ENCODE data around the gene CENPP. TPM values are rescaled to one million over a fixed set of nuclear protein-coding genes. Genes with fewer than 3 reads are reported as not detected.

CENPP gene
- total RNA-seq, 4 donors from 2014 or later = 0.37 to 7.1 (median 3.2) TPM

GRCh38 chr9:92516521-92516920 is 190.8 kb downstream of the CENPP start:
- Histone ChIP-seq H3K36me3 (no peaks in the 10 kb centered on the region), H3K4me3 (no peak overlapping the region), H3K27ac (no peak overlapping the region), H3K27me3 (no peaks in the 10 kb centered on the region), H3K4me1 (peaks cover 0 to 17% (median 13%) of the 10 kb centered on the region in 4 donors), H3K9me3 (no peaks in the 10 kb centered on the region)
- DNase-seq = no peak
- in situ Hi-C loops (cut with MboI; ENCODE audit: low pct_ligation_motif_present in 1 of 4, low pct_unique_long_range_greater_than_20kb in 1 of 4, low sequenced_read_pairs in 3 of 4) (no loop called here), intact Hi-C loops (cut with DNase I; ENCODE audit: low total_unique reads) (no loop called here)
- no peak for TF ChIP-seq EP300 (IDR thresholded peaks at IDR 0.05; ENCODE audit: low read depth)
- WGBS, 2 donors (ENCODE audit: low coverage in 1 of 2) = 95 to 100% methylated on average over 1 of the region's 1 CpG

GRCh38 chr9:92517046-92517445 is 191.3 kb downstream of the CENPP start:
- intact Hi-C loops (cut with DNase I; ENCODE audit: low total_unique reads) = no loop called here
- peaks cover 0 to 12% (median 10%) of the 10 kb centered on the region in 4 donors for H3K4me1 ChIP-seq
- in situ Hi-C loops (cut with MboI; ENCODE audit: low pct_ligation_motif_present in 1 of 4, low pct_unique_long_range_greater_than_20kb in 1 of 4, low sequenced_read_pairs in 3 of 4) = no loop called here
- TF ChIP-seq EP300 (IDR thresholded peaks at IDR 0.05; ENCODE audit: low read depth) (no peak), POLR2A (IDR thresholded peaks at IDR 0.05) (no peak), CTCF (IDR thresholded peaks at IDR 0.05) (no peak), POLR2AphosphoS5 (IDR thresholded peaks at IDR 0.05) (no peak)
- 87 to 92% methylated on average over 2 to 3 of the region's 3 CpGs for WGBS, 2 donors (ENCODE audit: low coverage in 1 of 2)
- DNase-seq = no peak
- no peaks in the 10 kb centered on the region for H3K27me3 ChIP-seq
- H3K9me3 ChIP-seq = no peaks in the 10 kb centered on the region
- no peak overlapping the region for H3K4me3 ChIP-seq
- no peak overlapping the region for H3K27ac ChIP-seq
- H3K36me3 ChIP-seq = no peaks in the 10 kb centered on the region

DNA sequence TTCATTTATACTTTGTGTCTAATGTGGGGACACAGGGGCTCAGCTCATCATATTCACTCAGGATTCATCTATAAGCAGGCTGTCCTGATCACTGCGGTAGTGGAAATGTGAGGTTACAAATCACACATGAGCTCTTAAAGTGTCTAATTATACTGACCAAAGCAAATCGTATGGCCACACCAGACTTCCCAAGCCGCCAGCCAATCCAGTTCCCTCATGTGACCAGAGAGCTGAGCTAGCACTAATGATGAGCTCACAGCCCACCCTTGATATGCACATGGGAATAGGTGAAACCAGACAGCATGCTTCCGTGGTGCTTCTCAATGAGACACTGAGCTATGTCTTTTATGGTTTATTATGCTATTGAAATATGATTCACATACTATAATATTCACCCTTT is 192.4 kb downstream of the CENPP start:
- WGBS, 2 donors (ENCODE audit: low coverage in 1 of 2) = 83 to 89% methylated on average over 1 to 4 of the region's 4 CpGs
- no peak overlapping the region for H3K27ac ChIP-seq
- peaks cover 0 to under 1% (median under 1%) of the 10 kb centered on the region in 4 donors for H3K4me1 ChIP-seq
- intact Hi-C loops (cut with DNase I; ENCODE audit: low total_unique reads) = no loop called here
- H3K4me3 ChIP-seq = no peak overlapping the region
- H3K27me3 ChIP-seq = no peaks in the 10 kb centered on the region
- TF ChIP-seq POLR2A (IDR thresholded peaks at IDR 0.05) (no peak), CTCF (IDR thresholded peaks at IDR 0.05) (no peak), POLR2AphosphoS5 (IDR thresholded peaks at IDR 0.05) (no peak), EP300 (IDR thresholded peaks at IDR 0.05; ENCODE audit: low read depth) (no peak)
- H3K36me3 ChIP-seq = no peaks in the 10 kb centered on the region
- no peaks in the 10 kb centered on the region for H3K9me3 ChIP-seq
- no peak for DNase-seq
- in situ Hi-C loops (cut with MboI; ENCODE audit: low pct_ligation_motif_present in 1 of 4, low pct_unique_long_range_greater_than_20kb in 1 of 4, low sequenced_read_pairs in 3 of 4) = no loop called here

- in situ Hi-C loops (cut with MboI; ENCODE audit: low pct_ligation_motif_present in 1 of 4, low pct_unique_long_range_greater_than_20kb in 1 of 4, low sequenced_read_pairs in 3 of 4) = no loop called here
- Histone ChIP-seq H3K9me3 (no peaks in the 10 kb centered on the region), H3K4me3 (no peak overlapping the region), H3K4me1 (no peaks in the 10 kb centered on the region), H3K36me3 (no peaks in the 10 kb centered on the region), H3K27me3 (no peaks in the 10 kb centered on the region), H3K27ac (no peak overlapping the region)
- DNase-seq = no peak
- no peak for TF ChIP-seq POLR2AphosphoS5 (IDR thresholded peaks at IDR 0.05)
- no peak for TF ChIP-seq CTCF (IDR thresholded peaks at IDR 0.05)
- no peak for TF ChIP-seq EP300 (IDR thresholded peaks at IDR 0.05; ENCODE audit: low read depth)
- no peak for TF ChIP-seq POLR2A (IDR thresholded peaks at IDR 0.05)
- 94 to 95% methylated on average over 2 of the region's 2 CpGs for WGBS, 2 donors (ENCODE audit: low coverage in 1 of 2)
- intact Hi-C loops (cut with DNase I; ENCODE audit: low total_unique reads) = no loop called here
Observed at GRCh38 chr9:92520837-92521236, 195.1 kb downstream of the CENPP start.

Data from transverse colon (tissue), 4 donors.